Mammary epithelial cell (primary cell): ENCODE data around the gene AUTS2.

Experiments used
- EZH2 ChIP-seq: IDR thresholded peaks from 2 replicates; pipeline ENCODE4 v1.6.1; 2012; ENCODE audit warnings: low read length, inconsistent platforms, borderline replicate concordance
- TF ChIP-seq, protein P1 (sequence below), 2 donors: IDR thresholded peaks in 1 of 2; conservative IDR thresholded peaks in 1 of 2; 2 replicates each; pipeline ENCODE4 v1.5.1; 2011 to 2012; ENCODE audit warnings: inconsistent platforms in 2 of 2, low read length in 2 of 2, mild to moderate bottlenecking in 2 of 2, control low read depth in 1 of 2, low read depth in 1 of 2; ENCODE audit not compliant: insufficient read depth in 1 of 2; ENCODE audit errors: extremely low read depth in 1 of 2

GRCh38 chr7:69625238-69625637, 27.0 kb downstream of the AUTS2 start:
- TF ChIP-seq, protein P1, sequence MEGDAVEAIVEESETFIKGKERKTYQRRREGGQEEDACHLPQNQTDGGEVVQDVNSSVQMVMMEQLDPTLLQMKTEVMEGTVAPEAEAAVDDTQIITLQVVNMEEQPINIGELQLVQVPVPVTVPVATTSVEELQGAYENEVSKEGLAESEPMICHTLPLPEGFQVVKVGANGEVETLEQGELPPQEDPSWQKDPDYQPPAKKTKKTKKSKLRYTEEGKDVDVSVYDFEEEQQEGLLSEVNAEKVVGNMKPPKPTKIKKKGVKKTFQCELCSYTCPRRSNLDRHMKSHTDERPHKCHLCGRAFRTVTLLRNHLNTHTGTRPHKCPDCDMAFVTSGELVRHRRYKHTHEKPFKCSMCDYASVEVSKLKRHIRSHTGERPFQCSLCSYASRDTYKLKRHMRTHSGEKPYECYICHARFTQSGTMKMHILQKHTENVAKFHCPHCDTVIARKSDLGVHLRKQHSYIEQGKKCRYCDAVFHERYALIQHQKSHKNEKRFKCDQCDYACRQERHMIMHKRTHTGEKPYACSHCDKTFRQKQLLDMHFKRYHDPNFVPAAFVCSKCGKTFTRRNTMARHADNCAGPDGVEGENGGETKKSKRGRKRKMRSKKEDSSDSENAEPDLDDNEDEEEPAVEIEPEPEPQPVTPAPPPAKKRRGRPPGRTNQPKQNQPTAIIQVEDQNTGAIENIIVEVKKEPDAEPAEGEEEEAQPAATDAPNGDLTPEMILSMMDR (conservative IDR thresholded peaks at IDR 0.05 in 1 of 2, IDR thresholded peaks at IDR 0.05 in 1 of 2; ENCODE audit: extremely low read depth in 1 of 2, insufficient read depth in 1 of 2, low read depth in 1 of 2, low read length in 2 of 2) = no peak
- no peak for TF ChIP-seq EZH2
